SK-N-MC (cell line): ENCODE results near the gene TAF11L3.
"Not testable (repeated sequence)": the region's sequence is repeated elsewhere in the genome, so short reads cannot be mapped to it uniquely, and the experiment has no call there.

Source experiments
- EZH2 ChIP-seq: fragments of 200-600 bp; sonication (generic); IDR thresholded peaks from one replicate; pipeline ENCODE4 v1.6.1; 2017; ENCODE audit warnings: antibody characterized with exemption
- POLR2AphosphoS5 ChIP-seq: IDR thresholded peaks from 2 replicates; pipeline ENCODE4 v1.6.1; 2012; ENCODE audit warnings: mild to moderate bottlenecking, low read depth, low read length, borderline replicate concordance

DNA sequence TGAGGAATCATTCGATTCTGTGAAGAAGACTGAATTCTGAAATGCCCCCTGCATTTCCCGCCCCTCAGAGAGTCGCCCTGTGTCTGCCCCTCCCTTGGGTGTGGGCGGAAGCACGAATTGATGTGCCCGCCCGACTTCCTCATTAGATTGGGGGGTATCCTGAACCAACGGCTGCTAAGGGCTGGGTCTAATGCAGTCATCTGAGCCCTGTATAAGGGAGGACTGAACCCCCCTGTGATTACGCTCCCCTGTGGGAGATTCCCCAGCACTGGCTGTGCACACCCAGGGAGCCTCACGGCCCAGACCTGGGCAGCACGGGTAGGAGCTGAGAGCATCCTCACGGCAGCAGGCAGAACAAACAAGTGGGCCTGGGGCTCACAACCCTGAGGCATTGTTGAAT is 641 bp upstream of the TAF11L3 start:
- not testable (repeated sequence) for TF ChIP-seq POLR2AphosphoS5, EZH2
